ENCODE data around the gene SLC12A9. TPM values are rescaled to one million over a fixed set of nuclear protein-coding genes. Genes with fewer than 3 reads are reported as not detected.
"Not testable (repeated sequence)": the region's sequence is repeated elsewhere in the genome, so short reads cannot be mapped to it uniquely, and the experiment has no call there.

SLC12A9 gene
- total and polyA plus RNA-seq, 4 donors, result 8.5 to 43.9 (median 27.3) TPM

DNA sequence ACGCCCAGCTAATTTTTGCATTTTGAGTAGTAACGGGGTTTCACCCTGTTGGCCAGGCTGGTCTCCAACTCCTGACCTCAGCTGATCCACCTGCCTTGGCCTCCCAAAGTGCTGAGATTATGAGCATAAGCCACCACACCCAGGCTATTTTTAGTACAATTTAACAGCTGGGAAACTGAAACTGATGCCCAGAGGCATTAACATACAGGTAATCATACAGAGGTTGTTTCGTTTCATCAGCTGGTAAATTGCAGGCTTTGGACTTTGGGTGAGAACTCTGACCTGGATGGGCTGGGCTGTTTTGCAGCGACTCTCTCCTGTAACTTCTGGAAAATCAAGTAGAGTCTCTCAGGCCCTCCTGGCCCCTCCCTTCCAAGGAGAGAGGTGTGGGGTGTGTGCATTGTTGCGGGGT is 49.4 kb downstream of the SLC12A9 start:
- DNase-seq (no peak), ATAC-seq (ENCODE audit: low FRiP score) (no peak)
- no peak overlapping the region for H3K4me3 ChIP-seq (ENCODE audit: low read length in 2 of 2)
- no peak overlapping the region for H3K27ac ChIP-seq (ENCODE audit: low read depth in 1 of 2, low read length in 2 of 2)
- WGBS, 2 donors, result 78 to 82% methylated on average over 5 of the region's 5 CpGs
- peaks cover 1% of the 10 kb centered on the region for H3K9me3 ChIP-seq (ENCODE audit: control insufficient read depth, low read length)
- H3K27me3 ChIP-seq (ENCODE audit: control insufficient read depth in 1 of 2, insufficient read depth in 2 of 2, low read length in 1 of 2), result no peaks in the 10 kb centered on the region
- intact Hi-C loops (cut with DNase I), result no loop called here
- no peaks in the 10 kb centered on the region for H3K36me3 ChIP-seq (ENCODE audit: control insufficient read depth in 1 of 2, insufficient read depth in 2 of 2, low read length in 1 of 2)
- no peaks in the 10 kb centered on the region for H3K4me1 ChIP-seq (ENCODE audit: control insufficient read depth in 1 of 2, insufficient read depth in 2 of 2, low read length in 2 of 2)

DNA sequence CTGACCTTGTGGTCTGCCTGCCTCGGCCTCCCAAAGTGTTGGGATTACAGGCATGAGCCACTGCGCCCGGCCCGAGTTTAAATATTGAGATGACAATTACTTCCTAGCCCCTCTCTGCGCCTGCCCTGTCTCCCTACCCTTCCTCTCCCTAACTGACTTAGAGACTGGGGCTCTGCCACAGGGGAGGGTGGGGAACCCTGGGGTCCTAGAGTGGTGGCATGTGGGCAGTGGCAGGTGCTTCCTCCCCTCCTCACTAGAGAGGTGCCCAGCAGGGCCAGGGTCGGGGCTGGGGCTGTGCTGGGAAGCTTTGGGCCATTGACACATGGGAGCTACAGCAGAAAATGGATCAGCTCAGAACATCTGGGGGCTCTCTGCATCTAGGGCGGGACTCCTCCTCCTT is 50.1 kb downstream of the SLC12A9 start:
- Histone ChIP-seq H3K9me3 (ENCODE audit: control insufficient read depth, low read length) (peaks cover 1% of the 10 kb centered on the region), H3K4me1 (ENCODE audit: control insufficient read depth in 1 of 2, insufficient read depth in 2 of 2, low read length in 2 of 2) (no peaks in the 10 kb centered on the region), H3K36me3 (ENCODE audit: control insufficient read depth in 1 of 2, insufficient read depth in 2 of 2, low read length in 1 of 2) (no peaks in the 10 kb centered on the region), H3K27ac (ENCODE audit: low read depth in 1 of 2, low read length in 2 of 2) (no peak overlapping the region), H3K4me3 (ENCODE audit: low read length in 2 of 2) (no peak overlapping the region), H3K27me3 (ENCODE audit: control insufficient read depth in 1 of 2, insufficient read depth in 2 of 2, low read length in 1 of 2) (no peaks in the 10 kb centered on the region)
- DNase-seq (no peak), ATAC-seq (ENCODE audit: low FRiP score) (no peak)
- intact Hi-C loops (cut with DNase I), result no loop called here
- 85 to 86% methylated on average over 7 of the region's 7 CpGs for WGBS, 2 donors

DNA sequence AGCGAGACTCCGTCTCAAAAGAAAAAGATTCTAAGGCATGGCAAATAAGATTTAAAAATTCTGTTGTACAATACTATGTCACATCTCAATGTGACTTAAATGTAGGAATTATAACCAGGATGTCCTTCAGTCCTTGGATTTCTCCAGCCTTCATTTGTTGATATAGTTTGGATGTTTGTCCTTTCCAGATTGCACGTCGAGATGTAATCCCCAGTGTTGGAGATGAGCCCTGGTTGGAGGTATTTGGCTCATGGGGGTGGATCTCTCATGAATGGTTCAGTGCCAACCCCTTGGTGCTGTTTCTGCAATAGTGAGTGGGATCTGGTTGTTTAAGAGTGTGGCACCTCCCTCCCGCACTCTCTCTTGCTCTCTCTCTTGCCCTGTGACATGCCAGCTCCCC is 56.0 kb downstream of the SLC12A9 start:
- Histone ChIP-seq H3K27me3 (ENCODE audit: control insufficient read depth in 1 of 2, insufficient read depth in 2 of 2, low read length in 1 of 2) (no peaks in the 10 kb centered on the region), H3K4me1 (ENCODE audit: control insufficient read depth in 1 of 2, insufficient read depth in 2 of 2, low read length in 2 of 2) (no peaks in the 10 kb centered on the region), H3K36me3 (ENCODE audit: control insufficient read depth in 1 of 2, insufficient read depth in 2 of 2, low read length in 1 of 2) (no peaks in the 10 kb centered on the region), H3K9me3 (ENCODE audit: control insufficient read depth, low read length) (no peaks in the 10 kb centered on the region), H3K4me3 (ENCODE audit: low read length in 2 of 2) (no peak overlapping the region), H3K27ac (ENCODE audit: low read depth in 1 of 2, low read length in 2 of 2) (no peak overlapping the region)
- DNase-seq, result no peak
- WGBS, 2 donors, result 96 to 98% methylated on average over 5 of the region's 5 CpGs
- intact Hi-C loops (cut with DNase I), result no loop called here
- no peak for ATAC-seq (ENCODE audit: low FRiP score)

DNA sequence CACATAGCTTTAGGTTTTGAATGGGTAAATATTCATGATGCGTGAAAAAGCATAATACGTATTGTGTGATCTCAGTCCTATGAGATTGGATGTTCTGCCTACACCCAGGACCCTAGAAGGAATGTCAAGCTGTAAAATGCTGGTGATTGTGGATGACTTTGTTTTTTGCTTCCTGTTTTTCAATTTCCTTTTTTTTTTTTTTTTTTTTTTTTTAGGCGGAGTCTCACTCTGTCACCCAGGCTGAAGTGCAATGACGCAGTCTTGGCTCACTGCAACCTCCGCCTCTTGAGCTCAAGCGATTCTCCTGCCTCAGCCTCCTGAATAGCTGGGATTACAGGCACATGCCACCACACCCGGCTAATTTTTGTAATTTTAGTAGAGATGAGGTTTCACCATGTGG is 57.9 kb downstream of the SLC12A9 start:
- ATAC-seq (ENCODE audit: low FRiP score); H3K4me1 ChIP-seq (ENCODE audit: control insufficient read depth in 1 of 2, insufficient read depth in 2 of 2, low read length in 2 of 2); H3K4me3 ChIP-seq (ENCODE audit: low read length in 2 of 2); H3K9me3 ChIP-seq (ENCODE audit: control insufficient read depth, low read length); intact Hi-C loops (cut with DNase I); H3K36me3 ChIP-seq (ENCODE audit: control insufficient read depth in 1 of 2, insufficient read depth in 2 of 2, low read length in 1 of 2); H3K27me3 ChIP-seq (ENCODE audit: control insufficient read depth in 1 of 2, insufficient read depth in 2 of 2, low read length in 1 of 2); H3K27ac ChIP-seq (ENCODE audit: low read depth in 1 of 2, low read length in 2 of 2): not testable (repeated sequence)
- WGBS, 2 donors, result 80 to 84% methylated on average over 6 to 7 of the region's 7 CpGs
- peak in 1 of 2 donors; percentile 62 for DNase-seq

DNA sequence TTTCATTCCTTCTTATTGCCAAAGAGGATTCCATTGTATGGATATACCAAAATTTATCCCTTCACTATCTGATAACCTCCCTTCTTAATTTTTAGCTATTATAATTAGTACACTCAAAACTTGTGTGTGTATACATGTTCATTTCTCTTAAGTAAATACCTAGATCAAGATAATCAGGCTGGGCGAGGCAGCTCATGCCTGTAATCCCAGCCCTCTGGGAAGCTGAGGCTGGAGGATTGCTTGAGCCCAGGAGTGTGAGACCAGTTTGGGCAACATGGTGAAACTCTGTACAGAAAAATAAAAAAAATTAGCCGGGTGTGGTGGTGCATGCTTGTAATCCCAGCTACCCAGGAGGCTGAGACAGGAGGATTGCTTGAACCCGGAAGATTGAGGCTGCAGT is 59.0 kb downstream of the SLC12A9 start:
- DNase-seq, result no peak
- Histone ChIP-seq H3K27me3 (ENCODE audit: control insufficient read depth in 1 of 2, insufficient read depth in 2 of 2, low read length in 1 of 2) (no peaks in the 10 kb centered on the region), H3K9me3 (ENCODE audit: control insufficient read depth, low read length) (no peaks in the 10 kb centered on the region), H3K27ac (ENCODE audit: low read depth in 1 of 2, low read length in 2 of 2) (no peak overlapping the region), H3K36me3 (ENCODE audit: control insufficient read depth in 1 of 2, insufficient read depth in 2 of 2, low read length in 1 of 2) (no peaks in the 10 kb centered on the region), H3K4me3 (ENCODE audit: low read length in 2 of 2) (no peak overlapping the region), H3K4me1 (ENCODE audit: control insufficient read depth in 1 of 2, insufficient read depth in 2 of 2, low read length in 2 of 2) (peaks cover 0 to 2% of the 10 kb centered on the region in 2 donors)
- intact Hi-C loops (cut with DNase I), result no loop called here
- ATAC-seq (ENCODE audit: low FRiP score), result no peak
- WGBS, 2 donors, result 85 to 86% methylated on average over 3 of the region's 3 CpGs

DNA sequence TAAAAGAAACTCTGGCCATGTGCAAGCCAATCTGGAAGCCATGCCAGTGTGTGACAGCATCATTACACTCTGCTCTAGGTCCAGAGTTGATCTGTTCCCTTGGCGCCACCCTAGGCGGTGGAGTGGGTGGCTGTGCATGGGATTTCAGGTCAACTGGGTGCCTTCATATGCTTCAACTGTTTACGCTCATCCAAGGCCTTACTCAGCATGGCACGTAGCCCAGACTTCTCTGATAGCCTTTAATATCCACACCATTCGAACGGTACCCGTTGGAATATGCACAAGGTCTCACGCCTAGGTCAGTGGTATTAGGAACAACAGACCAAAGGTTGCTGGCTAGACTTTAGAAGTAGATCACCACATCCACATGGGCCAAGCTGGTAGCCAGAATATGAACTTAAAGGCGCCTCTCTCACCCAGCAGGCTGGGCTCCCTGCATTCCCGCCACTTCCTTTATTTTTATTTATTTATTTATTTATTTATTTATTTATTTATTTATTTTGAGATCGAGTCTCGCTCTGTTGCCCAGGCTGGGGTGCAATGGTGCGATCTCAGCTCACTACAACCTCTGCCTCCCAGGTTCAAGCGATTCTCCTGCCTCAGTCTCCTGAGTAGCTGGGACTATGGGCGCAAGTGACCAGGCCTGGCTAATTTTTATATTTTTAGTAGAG is 61.8 kb downstream of the SLC12A9 start:
- peaks cover 0 to 2% of the 10 kb centered on the region in 2 donors for H3K4me1 ChIP-seq (ENCODE audit: control insufficient read depth in 1 of 2, insufficient read depth in 2 of 2, low read length in 2 of 2)
- DNase-seq, result no peak
- no peak overlapping the region for H3K4me3 ChIP-seq (ENCODE audit: low read length in 2 of 2)
- intact Hi-C loops (cut with DNase I), result no loop called here
- H3K27me3 ChIP-seq (ENCODE audit: control insufficient read depth in 1 of 2, insufficient read depth in 2 of 2, low read length in 1 of 2), result no peaks in the 10 kb centered on the region
- H3K36me3 ChIP-seq (ENCODE audit: control insufficient read depth in 1 of 2, insufficient read depth in 2 of 2, low read length in 1 of 2), result no peaks in the 10 kb centered on the region
- 79 to 85% methylated on average over 15 of the region's 15 CpGs for WGBS, 2 donors
- no peak overlapping the region for H3K27ac ChIP-seq (ENCODE audit: low read depth in 1 of 2, low read length in 2 of 2)
- no peak for ATAC-seq (ENCODE audit: low FRiP score)
- no peaks in the 10 kb centered on the region for H3K9me3 ChIP-seq (ENCODE audit: control insufficient read depth, low read length)

DNA sequence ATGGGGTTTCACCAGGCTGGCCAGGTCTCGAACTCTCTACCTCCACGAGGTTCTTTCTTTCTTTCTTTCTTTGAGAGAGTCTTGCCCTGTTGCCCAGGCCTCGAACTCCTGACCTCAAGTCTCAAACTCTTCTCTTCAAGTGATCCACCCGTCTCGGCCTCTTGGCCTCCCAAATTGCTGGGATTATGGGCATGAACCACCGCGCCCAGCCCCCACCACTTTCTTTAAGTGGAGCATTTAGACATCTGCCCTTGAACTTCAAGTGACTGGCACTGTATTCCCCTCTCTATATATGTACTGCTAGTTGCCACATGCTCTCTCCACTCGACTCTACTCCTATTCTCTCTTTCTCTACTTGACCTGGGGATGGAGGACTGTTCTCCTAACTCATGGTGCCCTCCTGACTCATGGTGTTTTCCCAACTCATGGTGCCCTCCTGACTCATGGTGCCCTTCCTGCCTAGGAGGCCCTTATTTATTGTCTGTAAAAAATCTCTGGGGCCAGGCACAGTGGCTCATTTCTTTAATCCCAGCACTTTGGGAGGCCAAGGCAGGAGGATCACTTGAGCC is 62.5 kb downstream of the SLC12A9 start:
- no peak for ATAC-seq (ENCODE audit: low FRiP score)
- no peaks in the 10 kb centered on the region for H3K9me3 ChIP-seq (ENCODE audit: control insufficient read depth, low read length)

More for the DNA sequence above, 62.5 kb downstream of the SLC12A9 start:
- Histone ChIP-seq H3K36me3 (ENCODE audit: control insufficient read depth in 1 of 2, insufficient read depth in 2 of 2, low read length in 1 of 2) (no peaks in the 10 kb centered on the region), H3K27me3 (ENCODE audit: control insufficient read depth in 1 of 2, insufficient read depth in 2 of 2, low read length in 1 of 2) (no peaks in the 10 kb centered on the region), H3K27ac (ENCODE audit: low read depth in 1 of 2, low read length in 2 of 2) (no peak overlapping the region), H3K4me3 (ENCODE audit: low read length in 2 of 2) (no peak overlapping the region), H3K4me1 (ENCODE audit: control insufficient read depth in 1 of 2, insufficient read depth in 2 of 2, low read length in 2 of 2) (peaks cover 0 to 2% of the 10 kb centered on the region in 2 donors)
- intact Hi-C loops (cut with DNase I), result no loop called here
- no peak for DNase-seq
- 91 to 93% methylated on average over 8 of the region's 8 CpGs for WGBS, 2 donors
